ENCODE measurements around the gene ZAR1L. TPM values are rescaled to one million over a fixed set of nuclear protein-coding genes. Genes with fewer than 3 reads are reported as not detected.

Gene ZAR1L
- total and polyA plus RNA-seq, 9 donors, result 0.36 TPM; not detected in 8

GRCh38 chr13:32254916-32255723 is 60.0 kb downstream of the ZAR1L start:
- no peaks in the 10 kb centered on the region for H3K9me3 ChIP-seq
- no peak for DNase-seq
- no peak overlapping the region for H3K4me3 ChIP-seq
- no peak overlapping the region for H3K27ac ChIP-seq
- intact Hi-C loops (cut with DNase I), result no loop called here
- WGBS, 3 donors, result 80 to 84% (median 83%) methylated on average over 10 of the region's 10 CpGs
- H3K4me1 ChIP-seq (ENCODE audit: insufficient read depth), result no peaks in the 10 kb centered on the region
- TF ChIP-seq CTCF (IDR thresholded peaks at IDR 0.05) (no peak), POLR2A (IDR thresholded peaks at IDR 0.05) (no peak), EP300 (IDR thresholded peaks at IDR 0.05) (no peak)
- H3K27me3 ChIP-seq, result no peaks in the 10 kb centered on the region
- no peaks in the 10 kb centered on the region for H3K36me3 ChIP-seq

DNA sequence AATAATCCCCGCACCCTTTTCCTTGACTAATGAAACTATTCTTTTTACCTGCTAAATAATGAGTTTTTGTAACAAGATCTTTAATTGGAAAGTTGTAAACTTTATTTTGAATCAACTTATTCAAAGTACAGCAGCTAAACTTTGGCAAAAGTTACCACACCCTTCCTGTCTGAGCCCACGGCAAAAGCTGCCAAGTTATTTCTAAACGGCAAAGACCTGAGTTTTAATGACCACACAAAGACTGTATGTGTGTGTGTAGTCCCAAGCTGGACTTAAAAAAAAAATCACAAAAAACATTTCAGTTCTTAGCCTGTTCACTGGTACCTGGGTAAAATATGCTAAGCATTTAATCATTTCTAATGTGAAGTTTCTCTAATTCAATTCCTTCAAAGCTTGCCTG is 60.7 kb downstream of the ZAR1L start:
- no peaks in the 10 kb centered on the region for H3K27me3 ChIP-seq
- H3K27ac ChIP-seq, result no peak overlapping the region
- DNase-seq, result no peak
- no peak for TF ChIP-seq EP300 (IDR thresholded peaks at IDR 0.05)
- TF ChIP-seq POLR2A (IDR thresholded peaks at IDR 0.05), result no peak
- no peak for TF ChIP-seq CTCF (IDR thresholded peaks at IDR 0.05)
- H3K4me3 ChIP-seq, result no peak overlapping the region
- 33 to 44% (median 39%) methylated on average over 3 of the region's 3 CpGs for WGBS, 3 donors
- no peaks in the 10 kb centered on the region for H3K36me3 ChIP-seq
- H3K4me1 ChIP-seq (ENCODE audit: insufficient read depth), result no peaks in the 10 kb centered on the region
- no peaks in the 10 kb centered on the region for H3K9me3 ChIP-seq
- intact Hi-C loops (cut with DNase I), result no loop called here

DNA sequence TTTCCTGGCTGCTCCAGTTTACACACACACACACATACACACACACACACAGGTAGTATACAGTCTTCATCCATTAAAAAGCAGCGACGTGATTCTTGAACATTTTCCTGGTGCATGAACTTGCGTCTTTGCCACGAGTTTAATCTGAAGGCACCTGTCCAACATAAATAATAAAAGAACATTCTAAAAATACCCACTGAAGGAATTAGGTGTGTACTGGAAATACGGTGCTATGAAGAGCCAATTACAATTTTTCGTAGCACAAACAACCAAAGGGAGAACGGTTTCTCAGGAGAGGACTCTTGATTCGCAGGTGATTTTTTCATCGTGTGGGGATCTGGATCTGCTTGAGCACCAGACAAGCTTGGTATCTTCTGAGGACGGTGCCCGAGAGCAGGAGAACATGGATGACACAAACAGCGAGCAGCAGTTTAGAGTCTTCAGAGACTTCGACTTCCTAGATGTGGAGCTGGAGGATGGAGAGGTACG is 61.2 kb downstream of the ZAR1L start:
- Histone ChIP-seq H3K27ac (no peak overlapping the region), H3K4me3 (no peak overlapping the region), H3K9me3 (no peaks in the 10 kb centered on the region), H3K36me3 (no peaks in the 10 kb centered on the region), H3K4me1 (ENCODE audit: insufficient read depth) (no peaks in the 10 kb centered on the region), H3K27me3 (no peaks in the 10 kb centered on the region)
- TF ChIP-seq CTCF (IDR thresholded peaks at IDR 0.05), result no peak
- intact Hi-C loops (cut with DNase I), result no loop called here
- 19 to 36% (median 23%) methylated on average over 14 of the region's 14 CpGs for WGBS, 3 donors
- DNase-seq, result no peak

Other genes with a start within 250 kb of the ZAR1L start
- 1 to 10 TPM in 3 of 7 donors, under 1 TPM in 4; 0.36 to 3.3 (median 1.00) TPM for gene BRCA2, start 145 bp upstream of the ZAR1L start, total RNA-seq
- under 1 TPM; 0.53 to 0.55 TPM for gene BRCA2, start 145 bp upstream of the ZAR1L start, polyA plus RNA-seq
- gene N4BP2L1, start 112.8 kb upstream of the ZAR1L start, total RNA-seq, result 10 to 100 TPM; 22.1 to 63.4 (median 30.1) TPM
- 10 to 100 TPM; 30.6 to 42.5 TPM for gene N4BP2L1, start 112.8 kb upstream of the ZAR1L start, polyA plus RNA-seq
- 100 to 1,000 TPM; 144 to 220 (median 183) TPM for gene N4BP2L2, start 223.4 kb upstream of the ZAR1L start, total RNA-seq
- gene N4BP2L2, start 223.4 kb upstream of the ZAR1L start, polyA plus RNA-seq, result 100 to 1,000 TPM in 1 of 2 donors, 10 to 100 TPM in 1; 67.8 to 106 TPM

All from ovary (tissue), 9 donors.